ENCODE results near the gene RREB1.

The RREB1 gene

GRCh38 chr6:7101290-7101689 lies 6.5 kb upstream of the RREB1 start:
- H3K9me3 ChIP-seq: no peaks in the 10 kb centered on the region
- H3K27me3 ChIP-seq: no peaks in the 10 kb centered on the region
- DNase-seq: peak; percentile 22
- H3K4me3 ChIP-seq (ENCODE audit: low read depth, low read length): no peak overlapping the region
- H3K4me1 ChIP-seq: no peaks in the 10 kb centered on the region
- no peaks in the 10 kb centered on the region for H3K36me3 ChIP-seq
- TF ChIP-seq CTCF (IDR thresholded peaks at IDR 0.05; ENCODE audit: low read depth, low read length): no peak

GRCh38 chr6:7104752-7105151 lies 3.0 kb upstream of the RREB1 start:
- H3K4me1 ChIP-seq: no peaks in the 10 kb centered on the region; the same call in 1 of the 2 replicates
- DNase-seq: no peak
- no peaks in the 10 kb centered on the region for H3K36me3 ChIP-seq
- peaks cover 24% of the 10 kb centered on the region for H3K27me3 ChIP-seq
- H3K4me3 ChIP-seq (ENCODE audit: low read depth, low read length): no peak overlapping the region
- no peaks in the 10 kb centered on the region for H3K9me3 ChIP-seq
- TF ChIP-seq CTCF (IDR thresholded peaks at IDR 0.05; ENCODE audit: low read depth, low read length): no peak

GRCh38 chr6:7106215-7106751 lies 1.5 kb upstream of the RREB1 start:
- H3K36me3 ChIP-seq: no peaks in the 10 kb centered on the region
- H3K4me1 ChIP-seq: no peaks in the 10 kb centered on the region; the same call in 1 of the 2 replicates
- H3K9me3 ChIP-seq: no peaks in the 10 kb centered on the region
- no peak for TF ChIP-seq CTCF (IDR thresholded peaks at IDR 0.05; ENCODE audit: low read depth, low read length)
- DNase-seq: no peak
- H3K27me3 ChIP-seq: peaks cover 25% of the 10 kb centered on the region
- H3K4me3 ChIP-seq (ENCODE audit: low read depth, low read length): peak overlapping the region; percentile 77

- Histone ChIP-seq H3K27me3 (peaks cover 32% of the 10 kb centered on the region), H3K36me3 (no peaks in the 10 kb centered on the region), H3K9me3 (no peaks in the 10 kb centered on the region), H3K4me1 (no peaks in the 10 kb centered on the region; the same call in 1 of the 2 replicates), H3K4me3 (ENCODE audit: low read depth, low read length) (peak overlapping the region; percentile 77)
- DNase-seq: peak; percentile 28
- TF ChIP-seq CTCF (IDR thresholded peaks at IDR 0.05; ENCODE audit: low read depth, low read length): no peak
Measured at GRCh38 chr6:7106752-7107577, 796 bp upstream of the RREB1 start.

GRCh38 chr6:7108196-7108963 lies 619 bp downstream of the RREB1 start:
- Histone ChIP-seq H3K4me1 (peaks cover 3% of the 10 kb centered on the region; the same call in 1 of the 2 replicates), H3K4me3 (ENCODE audit: low read depth, low read length) (peak overlapping the region; percentile 77), H3K36me3 (no peaks in the 10 kb centered on the region), H3K9me3 (no peaks in the 10 kb centered on the region), H3K27me3 (peaks cover 42% of the 10 kb centered on the region)
- TF ChIP-seq CTCF (IDR thresholded peaks at IDR 0.05; ENCODE audit: low read depth, low read length): no peak
- peak; percentile 47 for DNase-seq
